SU-DHL-6 (cell line): ENCODE data around the gene PCSK1.

Source experiments
- EZH2phosphoT487 ChIP-seq: fragments of 200-600 bp; sonication (generic), shearing (Covaris generic); conservative IDR thresholded peaks from 2 replicates; pipeline ENCODE4 v1.6.1; 2018; ENCODE audit warnings: mild to moderate bottlenecking, antibody characterized with exemption, low read length, moderate library complexity, mixed read lengths
- TF ChIP-seq, protein P1 (sequence below): fragments of 200-600 bp; sonication (generic); IDR thresholded peaks from one replicate; pipeline ENCODE4 v1.5.1; 2017; ENCODE audit warnings: antibody characterized with exemption, mild to moderate bottlenecking, low read length, moderate library complexity; ENCODE audit not compliant: insufficient read depth, poor library complexity, severe bottlenecking

DNA sequence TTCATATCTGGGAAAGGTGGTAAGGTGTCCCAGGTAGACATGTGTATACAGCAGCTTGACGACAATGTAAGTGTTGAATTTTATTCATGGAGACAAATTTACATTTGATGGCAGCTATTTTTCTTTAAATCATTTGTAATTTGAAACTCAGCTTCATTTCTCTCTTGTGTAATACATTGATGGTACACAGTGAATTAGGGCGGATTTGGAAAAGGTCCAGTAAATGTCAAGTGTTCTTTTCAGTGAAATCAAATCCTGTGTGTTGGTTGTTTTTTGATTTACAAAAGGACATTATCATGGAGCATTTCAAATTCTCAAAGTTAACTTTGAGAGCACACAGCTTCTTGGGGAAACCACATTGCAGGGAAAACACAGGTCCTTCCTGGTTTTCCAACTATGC is 30.0 kb upstream of the PCSK1 start:
- TF ChIP-seq, protein P1, sequence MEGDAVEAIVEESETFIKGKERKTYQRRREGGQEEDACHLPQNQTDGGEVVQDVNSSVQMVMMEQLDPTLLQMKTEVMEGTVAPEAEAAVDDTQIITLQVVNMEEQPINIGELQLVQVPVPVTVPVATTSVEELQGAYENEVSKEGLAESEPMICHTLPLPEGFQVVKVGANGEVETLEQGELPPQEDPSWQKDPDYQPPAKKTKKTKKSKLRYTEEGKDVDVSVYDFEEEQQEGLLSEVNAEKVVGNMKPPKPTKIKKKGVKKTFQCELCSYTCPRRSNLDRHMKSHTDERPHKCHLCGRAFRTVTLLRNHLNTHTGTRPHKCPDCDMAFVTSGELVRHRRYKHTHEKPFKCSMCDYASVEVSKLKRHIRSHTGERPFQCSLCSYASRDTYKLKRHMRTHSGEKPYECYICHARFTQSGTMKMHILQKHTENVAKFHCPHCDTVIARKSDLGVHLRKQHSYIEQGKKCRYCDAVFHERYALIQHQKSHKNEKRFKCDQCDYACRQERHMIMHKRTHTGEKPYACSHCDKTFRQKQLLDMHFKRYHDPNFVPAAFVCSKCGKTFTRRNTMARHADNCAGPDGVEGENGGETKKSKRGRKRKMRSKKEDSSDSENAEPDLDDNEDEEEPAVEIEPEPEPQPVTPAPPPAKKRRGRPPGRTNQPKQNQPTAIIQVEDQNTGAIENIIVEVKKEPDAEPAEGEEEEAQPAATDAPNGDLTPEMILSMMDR, result no peak
- TF ChIP-seq EZH2phosphoT487, result no peak
